GM19023 (cell line): ENCODE results near the gene AMT.
"Not testable (repeated sequence)": the region's sequence is repeated elsewhere in the genome, so short reads cannot be mapped to it uniquely, and the experiment has no call there.

Experiments
- ATAC-seq: cut with Tn5 transposase; IDR thresholded peaks from one replicate; pipeline ENCODE4 v1.9.1; 2021; ENCODE audit warnings: mild to moderate bottlenecking, moderate library complexity; ENCODE audit not compliant: unreplicated experiment

Gene AMT

DNA sequence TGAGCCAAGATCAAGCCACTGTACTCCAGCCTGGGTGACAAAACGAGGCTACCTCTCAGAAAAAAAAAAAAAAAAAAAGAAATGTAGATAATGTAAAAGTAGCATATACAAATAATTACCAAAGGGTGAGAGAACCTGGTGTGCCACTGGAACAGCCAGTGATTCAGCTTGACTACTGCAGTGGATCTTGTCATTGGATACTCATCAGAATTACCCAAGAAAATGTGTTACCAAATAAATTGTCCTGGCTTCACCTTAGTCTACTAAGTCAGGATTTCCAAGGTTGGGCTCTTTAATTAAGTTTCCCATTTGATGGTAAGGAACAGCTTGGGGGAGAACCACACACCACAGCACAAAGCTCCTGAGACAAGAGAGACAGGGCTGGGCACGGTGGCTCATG is 5.3 kb upstream of the AMT start:
- ATAC-seq: no peak

GRCh38 chr3:49424816-49425215 is 2.5 kb upstream of the AMT start:
- no peak for ATAC-seq

DNA sequence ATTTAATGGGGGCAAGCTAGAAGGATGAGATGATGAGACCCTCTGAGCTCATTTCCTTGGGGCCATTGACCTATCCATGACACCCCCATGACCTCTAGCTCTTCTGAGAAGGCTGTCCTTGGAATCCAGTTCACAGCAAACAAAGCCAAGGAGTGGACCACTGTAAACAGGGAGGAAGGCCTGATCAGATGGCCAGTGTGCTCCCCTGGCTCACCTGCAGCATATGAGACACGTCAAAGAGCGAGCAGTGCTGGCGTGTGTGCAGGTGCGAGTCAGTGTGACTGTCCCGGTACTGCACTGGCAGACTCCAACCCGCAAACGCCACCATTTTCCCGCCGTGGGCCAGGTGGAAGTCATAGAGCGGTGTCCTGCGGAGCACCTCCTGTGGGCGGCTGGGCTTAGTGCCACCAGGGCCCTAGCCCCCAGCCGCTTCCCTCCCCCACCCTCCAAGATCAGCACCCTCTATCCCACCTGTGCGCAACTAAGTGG is 339 bp downstream of the AMT start:
- ATAC-seq: no peak

DNA sequence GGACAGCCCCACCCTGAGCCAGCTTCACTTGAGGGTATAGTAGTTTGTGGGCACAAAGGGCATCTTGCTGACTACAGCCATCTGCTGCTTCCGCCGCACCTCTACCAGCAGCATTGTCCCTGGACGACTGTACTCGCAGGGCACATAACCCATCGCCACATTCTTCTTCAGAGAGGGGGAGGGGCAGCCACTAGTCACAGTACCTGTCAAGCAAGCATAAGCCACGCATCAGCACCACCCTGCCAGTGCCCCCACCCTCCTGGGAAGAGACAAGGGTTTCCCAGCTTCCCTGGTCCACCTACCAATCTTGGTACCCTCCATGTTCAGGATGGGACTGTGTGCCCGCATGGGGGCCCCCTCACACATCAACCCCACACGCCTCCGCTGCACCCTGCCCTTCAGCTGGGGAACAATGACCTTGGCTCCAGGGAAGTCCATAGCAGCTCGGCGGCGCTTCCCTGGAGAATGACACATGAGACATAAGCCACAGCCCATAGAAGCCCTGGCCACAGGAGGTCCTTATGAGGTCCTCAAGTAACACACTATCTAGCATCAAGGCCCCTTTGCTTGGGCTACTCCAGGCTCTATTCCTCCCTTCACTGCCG is 4.7 kb downstream of the AMT start:
- ATAC-seq: no peak

GRCh38 chr3:49416867-49417266 is 5.4 kb downstream of the AMT start:
- no peak for ATAC-seq

- no peak for ATAC-seq
Measured at GRCh38 chr3:49415931-49416601, 6.2 kb downstream of the AMT start.

DNA sequence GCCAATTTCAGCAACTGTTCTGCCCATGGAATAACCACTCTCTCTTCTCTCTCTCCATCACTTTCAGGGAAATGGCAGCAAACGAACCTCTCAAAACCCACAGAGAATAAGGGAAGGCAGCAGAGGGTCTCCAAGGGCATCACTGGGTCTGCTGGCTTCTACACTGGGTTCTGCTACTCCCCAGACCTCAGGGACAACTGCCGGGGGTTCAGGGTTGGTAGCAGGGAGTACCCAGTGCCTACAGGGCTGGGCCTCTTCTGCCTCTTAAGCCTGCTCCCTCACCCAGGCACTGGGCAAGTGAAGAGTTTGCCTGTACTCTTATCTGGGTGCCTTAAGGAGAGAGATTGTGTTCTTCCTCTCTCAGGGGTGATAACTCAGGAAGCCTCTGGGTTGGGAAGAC is 7.5 kb downstream of the AMT start:
- ATAC-seq: no peak

DNA sequence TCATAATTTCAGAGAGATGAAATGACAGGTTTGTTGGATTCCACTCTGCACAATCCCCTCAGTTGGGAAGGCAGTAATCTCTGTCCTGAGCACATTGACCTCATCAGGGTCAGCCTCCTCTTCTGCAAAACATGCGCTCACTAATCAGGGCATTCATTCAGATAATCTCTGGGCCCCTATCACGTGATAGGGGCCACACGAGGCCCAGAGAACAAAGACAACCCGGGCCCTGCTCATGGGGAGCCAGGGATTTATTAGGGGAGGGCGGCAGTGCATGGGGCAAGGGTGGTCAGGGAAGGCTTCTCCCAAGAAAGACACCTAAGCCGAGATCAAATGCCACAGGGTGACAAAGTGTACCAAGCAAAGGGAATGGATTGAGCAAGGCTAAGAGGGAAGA is 8.9 kb downstream of the AMT start:
- no peak for ATAC-seq

DNA sequence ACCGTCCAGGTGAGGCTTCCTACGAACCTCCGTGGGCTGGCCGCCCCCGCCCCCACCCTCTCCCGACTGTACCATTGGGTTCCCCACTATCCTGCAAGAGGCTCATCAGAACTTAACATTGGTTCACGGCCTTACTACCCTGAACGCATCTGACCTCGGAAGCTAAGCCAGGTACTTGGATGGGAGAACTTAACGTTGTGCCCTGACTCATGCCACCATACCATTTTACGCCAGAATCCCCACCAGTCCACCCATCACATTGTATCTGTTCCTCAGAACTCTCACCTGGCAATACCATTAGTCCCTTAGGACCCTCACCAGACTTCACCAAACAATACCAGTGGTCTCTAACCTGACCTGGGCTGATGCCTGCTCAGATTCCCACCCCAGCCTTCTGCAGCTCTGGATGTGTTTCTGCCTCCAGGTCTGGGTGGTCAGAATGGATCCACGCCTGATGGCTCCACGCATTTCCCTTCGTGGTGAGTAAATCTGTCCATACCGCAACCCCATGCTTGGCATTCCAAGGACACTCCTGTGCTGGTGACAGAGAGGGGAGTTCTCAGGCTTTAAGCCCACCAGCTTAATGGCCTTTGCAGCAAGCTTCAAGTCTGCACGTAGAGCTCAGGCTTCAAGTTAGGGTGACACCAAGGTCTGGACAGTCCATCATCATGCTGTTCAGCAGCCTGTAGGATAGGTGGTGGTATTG is 9.5 kb downstream of the AMT start:
- ATAC-seq: no peak

DNA sequence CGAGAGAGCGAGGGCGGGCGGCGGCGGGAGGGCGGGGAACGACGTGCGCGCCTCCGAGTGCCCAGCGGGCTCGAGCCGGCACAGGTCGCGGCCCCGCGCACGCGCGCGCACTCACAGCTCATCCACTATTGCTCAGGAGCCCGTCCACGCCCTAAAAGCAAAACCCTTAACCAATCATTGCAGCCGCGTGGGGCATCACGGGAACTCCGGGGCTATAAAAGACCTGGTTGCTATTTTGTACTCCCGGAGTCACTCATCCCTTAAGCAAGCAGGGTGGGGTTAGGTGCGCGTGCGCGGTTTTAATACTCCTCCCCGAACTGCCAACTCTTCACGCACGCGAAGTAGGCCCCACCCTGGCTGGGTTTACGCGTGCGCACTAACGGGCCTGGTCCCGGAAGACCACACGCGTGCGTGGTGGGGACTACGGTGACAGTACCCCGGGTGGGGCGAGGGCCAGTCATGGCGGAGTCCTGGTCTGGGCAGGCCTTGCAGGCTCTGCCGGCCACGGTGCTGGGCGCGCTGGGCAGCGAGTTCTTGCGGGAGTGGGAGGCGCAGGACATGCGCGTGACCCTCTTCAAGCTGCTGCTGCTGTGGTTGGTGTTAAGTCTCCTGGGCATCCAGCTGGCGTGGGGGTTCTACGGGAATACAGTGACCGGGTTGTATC is 10.2 kb downstream of the AMT start, which contains the start of the genes RHOA and TCTA:
Gene RHOA, minus strand, starts transcription at position 9 of the 664 bp plus-strand sequence. CDS start 36,387 bp downstream, outside the sequence.
Gene TCTA, plus strand, starts transcription at position 456 of the 664 bp plus-strand sequence. Its CDS starts 4 bp downstream, at position 460.
- peak; percentile 86 for ATAC-seq

DNA sequence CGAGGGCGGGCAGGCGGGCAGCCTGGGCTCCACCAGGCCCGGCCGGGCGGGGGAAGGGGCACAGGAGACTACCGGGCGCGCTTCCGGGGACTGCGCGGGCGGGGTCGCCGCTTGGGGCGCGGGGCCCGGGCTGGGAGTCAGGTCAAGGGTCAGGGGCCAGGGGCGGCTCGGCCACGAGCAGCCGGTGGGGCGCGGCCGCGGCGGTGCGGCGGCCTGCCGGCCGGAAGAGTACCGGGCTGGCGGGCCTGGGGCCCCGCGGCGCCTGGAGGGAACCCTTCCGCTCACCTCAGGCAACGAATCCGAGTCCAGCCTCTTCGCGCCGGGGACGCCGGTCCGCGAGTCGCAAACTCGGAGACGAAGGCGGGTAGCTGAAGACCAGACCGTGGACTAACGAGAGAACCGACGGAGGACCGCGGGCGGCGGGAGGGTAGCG is 10.7 kb downstream of the AMT start:
- peak; percentile 17 for ATAC-seq

- no peak for ATAC-seq
Measured at GRCh38 chr3:49410846-49411534, 11.3 kb downstream of the AMT start.

GRCh38 chr3:49410066-49410845 is 12.0 kb downstream of the AMT start:
- no peak for ATAC-seq

DNA sequence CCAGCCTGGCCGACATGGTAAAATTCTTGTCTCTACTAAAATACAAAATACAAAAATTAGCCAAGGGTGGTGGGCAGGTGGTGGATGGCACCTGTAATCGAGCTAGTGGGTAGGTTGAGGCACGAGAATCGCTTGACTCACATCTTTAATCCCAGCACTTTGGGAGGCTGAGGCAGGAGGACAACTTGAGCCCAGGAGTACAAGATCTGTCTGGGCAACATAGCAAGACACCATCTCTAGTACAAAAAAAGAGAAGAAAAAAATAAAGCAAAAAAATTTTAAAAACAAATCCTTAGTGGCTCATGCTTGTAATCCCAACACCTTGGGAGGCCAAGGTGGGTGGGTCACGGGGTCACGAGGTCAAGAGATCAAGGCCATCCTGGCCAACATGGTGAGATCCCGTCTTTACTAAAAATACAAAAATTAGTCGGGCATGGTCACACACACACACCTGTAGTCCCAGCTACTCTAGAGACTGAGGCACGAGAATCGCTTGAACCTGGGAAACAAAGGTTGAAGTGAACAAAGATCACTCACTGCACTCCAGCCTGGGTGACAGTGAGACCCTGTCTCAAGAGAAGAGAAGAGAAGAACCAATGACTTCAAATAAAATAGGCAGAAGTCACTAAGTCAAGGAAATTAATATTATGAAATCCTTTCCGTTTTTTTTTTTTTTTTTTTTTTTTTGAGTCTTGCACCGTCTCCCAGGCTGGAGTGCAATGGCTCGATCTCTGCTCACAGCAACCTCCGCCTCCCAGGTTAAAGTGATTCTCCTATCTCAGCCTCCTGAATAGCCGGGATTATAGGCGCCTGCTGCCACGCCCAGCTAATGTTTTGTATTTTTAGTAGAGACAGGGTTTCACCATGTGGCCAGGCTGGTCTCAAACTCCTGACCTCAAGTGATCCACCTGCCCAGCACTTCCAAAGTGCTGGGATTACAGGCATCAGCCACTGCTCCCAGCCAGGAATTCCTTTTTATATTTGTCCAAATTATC is 15.4 kb downstream of the AMT start:
- no peak for ATAC-seq

DNA sequence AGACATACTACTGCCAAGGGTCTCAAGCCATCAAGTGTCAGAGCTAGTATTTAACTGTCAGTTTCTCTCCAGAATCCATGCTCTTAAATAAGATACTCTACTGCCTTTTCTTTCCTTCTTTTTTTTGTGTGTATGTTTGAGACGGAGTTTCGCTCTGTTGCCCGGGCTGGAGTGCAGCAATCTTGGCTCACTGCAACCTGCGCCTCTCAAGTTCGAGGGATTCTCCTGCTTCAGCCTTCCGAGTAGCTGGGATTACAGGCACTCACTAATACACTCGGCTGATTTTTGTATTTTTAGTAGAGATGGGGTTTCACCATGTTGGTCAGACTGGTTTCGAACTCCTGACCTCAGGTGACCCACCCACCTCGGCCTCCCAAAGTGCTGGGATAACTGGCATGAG is 16.7 kb downstream of the AMT start:
- ATAC-seq: not testable (repeated sequence)

DNA sequence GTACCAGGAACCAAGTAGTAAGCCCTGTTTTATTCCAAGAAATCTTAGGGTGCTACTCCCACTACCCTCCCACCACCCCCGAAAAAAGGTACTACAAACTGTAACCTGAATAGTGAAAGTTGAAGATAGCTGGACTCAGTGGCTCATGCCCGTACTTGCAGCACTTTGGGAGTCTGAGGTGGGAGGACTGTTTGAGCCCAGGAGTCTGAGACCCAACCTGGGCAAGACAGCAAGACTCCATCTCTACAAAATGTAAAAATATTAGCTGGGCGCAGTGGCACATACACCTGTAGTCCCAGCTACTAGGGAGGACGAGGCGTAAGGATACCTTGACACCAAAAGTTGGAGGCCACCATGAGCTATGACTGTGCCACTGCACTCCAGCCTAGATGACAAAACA is 18.4 kb downstream of the AMT start:
- ATAC-seq: no peak

GRCh38 chr3:49401766-49402165 is 20.5 kb downstream of the AMT start:
- ATAC-seq: no peak

DNA sequence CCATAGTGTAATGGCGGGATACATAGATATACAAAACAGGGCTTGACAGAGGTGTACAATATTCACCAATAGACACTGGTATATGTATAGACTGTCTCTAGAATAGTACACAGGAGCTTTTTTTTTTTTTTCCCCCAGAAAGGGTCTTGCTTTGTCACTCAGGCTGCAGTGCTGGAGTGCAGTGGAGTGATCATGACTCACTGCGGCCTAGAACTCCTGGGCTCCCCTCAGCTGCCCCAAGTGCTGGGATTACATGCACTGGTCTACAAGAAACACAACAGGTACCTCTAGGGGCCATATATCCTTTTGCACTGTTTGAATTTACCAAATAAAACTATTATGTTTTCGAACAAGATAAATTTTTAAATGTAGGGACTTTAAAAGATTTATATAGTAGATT is 22.8 kb downstream of the AMT start:
- no peak for ATAC-seq

DNA sequence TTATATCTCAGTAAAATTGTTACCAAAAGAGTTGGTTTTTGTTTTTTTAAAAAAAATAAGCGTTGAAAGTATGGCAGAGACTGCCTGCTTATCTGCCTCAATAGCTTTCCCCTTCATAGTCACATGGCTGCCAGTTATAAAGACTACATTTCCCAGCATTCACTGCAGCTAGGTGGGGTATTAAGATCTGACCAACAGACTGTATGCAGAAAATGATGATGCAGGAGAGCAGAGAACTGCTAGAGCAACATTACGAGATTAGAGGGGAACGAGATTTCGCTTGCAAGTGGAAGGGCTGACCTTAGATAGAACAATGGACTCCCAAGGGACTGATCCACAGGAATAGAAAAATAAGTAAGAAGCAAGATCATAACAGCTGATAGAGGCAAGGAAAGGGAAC is 24.8 kb downstream of the AMT start:
- no peak for ATAC-seq
